GM21723 (cell line): ENCODE results near the gene METRNL.
"Not testable (repeated sequence)": the region's sequence is repeated elsewhere in the genome, so short reads cannot be mapped to it uniquely, and the experiment has no call there.

Experiments used
- ATAC-seq: cut with Tn5 transposase; IDR thresholded peaks from one replicate; pipeline ENCODE4 v1.9.1; 2021; ENCODE audit warnings: mild to moderate bottlenecking, moderate library complexity; ENCODE audit not compliant: unreplicated experiment

Gene METRNL

GRCh38 chr17:83065660-83066542, 13.5 kb upstream of the METRNL start:
- no peak for ATAC-seq

- not testable (repeated sequence) for ATAC-seq
Observed at GRCh38 chr17:83066543-83066890, 12.9 kb upstream of the METRNL start.

- ATAC-seq = no peak
Observed at GRCh38 chr17:83067071-83067717, 12.2 kb upstream of the METRNL start.

DNA sequence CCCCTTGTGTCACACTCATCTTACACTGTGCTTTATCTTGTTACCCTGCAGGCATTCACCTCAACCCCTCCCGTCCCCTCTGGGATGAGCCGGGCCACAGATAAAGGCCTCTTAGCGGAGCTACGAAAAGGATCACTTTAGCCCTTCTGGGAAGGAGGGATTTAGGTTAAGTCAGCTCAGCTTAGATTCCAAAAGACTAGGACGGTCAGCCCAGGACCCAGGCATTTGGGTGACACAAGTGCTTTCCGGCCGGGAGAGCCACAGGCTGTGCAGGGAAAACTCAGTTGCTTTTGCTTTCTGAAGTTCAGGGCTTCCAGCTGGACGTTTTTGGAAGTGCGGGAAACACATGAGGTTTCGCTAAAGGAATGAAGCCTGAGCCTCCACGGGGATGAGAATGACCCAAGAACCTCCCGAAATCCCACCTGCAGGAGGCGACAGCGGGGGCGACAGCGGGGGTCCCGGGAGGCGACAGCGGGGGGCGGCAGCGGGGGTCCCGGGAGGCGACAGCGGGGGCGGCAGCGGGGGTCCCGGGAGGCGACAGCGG, 11.6 kb upstream of the METRNL start:
- no peak for ATAC-seq

GRCh38 chr17:83068641-83069570, 10.5 kb upstream of the METRNL start:
- ATAC-seq = no peak

GRCh38 chr17:83069571-83069906, 9.9 kb upstream of the METRNL start:
- no peak for ATAC-seq

- no peak for ATAC-seq
Observed at GRCh38 chr17:83069931-83070742, 9.3 kb upstream of the METRNL start.

- no peak for ATAC-seq
Observed at GRCh38 chr17:83070800-83071341, 8.5 kb upstream of the METRNL start.

GRCh38 chr17:83071365-83071764, 8.0 kb upstream of the METRNL start:
- ATAC-seq = no peak

GRCh38 chr17:83071966-83072562, 7.3 kb upstream of the METRNL start:
- ATAC-seq = no peak

- no peak for ATAC-seq
Observed at GRCh38 chr17:83072600-83073358, 6.6 kb upstream of the METRNL start.

- ATAC-seq = no peak
Observed at GRCh38 chr17:83073389-83074063, 5.9 kb upstream of the METRNL start.

DNA sequence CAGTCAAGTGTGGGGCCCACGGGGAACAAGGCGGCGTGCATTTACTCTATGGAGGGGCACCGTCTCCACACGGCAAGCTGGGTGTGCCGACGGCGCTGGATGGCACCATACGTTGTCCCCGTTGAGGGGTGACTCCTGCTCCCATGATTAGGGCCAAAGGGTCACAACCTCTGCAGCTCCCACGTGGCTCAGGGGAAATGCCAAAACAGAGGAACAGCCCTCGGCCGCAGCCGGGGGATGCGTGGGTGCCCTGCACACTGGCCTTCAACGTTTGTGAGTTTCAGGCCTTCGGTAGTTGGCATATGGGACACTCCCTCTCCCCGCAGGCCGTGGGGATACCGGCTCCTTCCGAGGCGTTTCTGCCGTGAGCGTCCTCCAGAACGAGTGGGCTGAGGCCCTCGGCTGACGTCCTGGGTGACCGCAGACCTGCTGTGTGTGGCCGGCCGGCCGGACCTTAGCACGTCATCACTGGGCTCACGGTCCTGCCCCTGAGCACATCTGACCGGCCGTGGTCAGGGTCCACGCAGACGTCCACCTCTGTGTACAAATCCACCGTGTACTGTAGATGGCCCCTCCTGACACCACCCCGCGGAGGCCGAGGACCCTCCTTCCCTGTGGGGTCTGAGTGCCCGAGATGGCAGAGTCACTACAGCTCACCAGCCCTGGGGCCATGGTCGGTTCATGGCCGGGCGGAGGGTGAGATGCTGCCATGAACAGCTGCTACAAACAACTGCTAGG, 4.8 kb upstream of the METRNL start:
- no peak for ATAC-seq

- no peak for ATAC-seq
Observed at GRCh38 chr17:83075270-83075880, 4.0 kb upstream of the METRNL start.

DNA sequence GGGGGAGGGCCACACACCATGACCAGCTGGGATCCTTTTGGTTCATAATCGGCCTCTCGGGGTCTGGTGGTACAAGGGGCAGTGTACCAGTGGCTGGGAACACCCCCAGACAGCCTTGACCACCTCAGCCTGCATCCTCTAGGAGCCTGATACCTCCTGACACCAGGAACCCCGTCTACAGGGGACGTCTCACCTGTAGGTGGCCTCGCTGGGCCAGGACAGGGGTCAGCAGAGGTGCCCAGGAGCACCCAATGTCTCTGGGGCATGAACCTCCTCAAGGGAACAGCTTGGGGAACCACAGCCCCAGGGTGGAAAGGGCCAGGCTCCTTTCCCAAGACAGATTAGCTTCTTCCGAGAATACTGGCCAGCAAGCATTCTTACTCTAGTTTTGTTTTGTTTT, 2.5 kb upstream of the METRNL start:
- ATAC-seq = no peak

- no peak for ATAC-seq
Observed at GRCh38 chr17:83077411-83077810, 2.0 kb upstream of the METRNL start.

- ATAC-seq = no peak
Observed at GRCh38 chr17:83077939-83078338, 1.5 kb upstream of the METRNL start.
